Fibroblast of the aortic adventitia (primary cell): ENCODE results near the gene ARHGEF7. TPM values are rescaled to one million over a fixed set of nuclear protein-coding genes. Genes with fewer than 3 reads are reported as not detected.

Source experiments
- DNase-seq: peaks from one replicate; pipeline ENCODE4 v3.0.0-alpha.2; 2010; ENCODE audit warnings: low read depth
- H3K4me3 ChIP-seq: 2 replicates; pipeline ENCODE4 v1.5.1; 2011; ENCODE audit warnings: low read depth, mild to moderate bottlenecking, control low read depth, low read length, moderate library complexity
- CTCF ChIP-seq: IDR thresholded peaks from 2 replicates; pipeline ENCODE4 v1.5.1; 2011; ENCODE audit warnings: mild to moderate bottlenecking, low read length, control low read depth, inconsistent platforms; ENCODE audit not compliant: insufficient read depth
- total RNA-seq: library from RNA; depleted of rRNA; stranded (reverse); fragments of >200 nt; gene quantifications from 2 replicates; pipeline ENCODE4 v1.2.3, GENCODE V29; 2012; ENCODE audit warnings: low replicate concordance

The ARHGEF7 gene
- total RNA-seq, 1 donor, result 35.9 TPM

- no peak for TF ChIP-seq CTCF
- no peak for DNase-seq
Measured at GRCh38 chr13:111286162-111286561, 171.1 kb downstream of the ARHGEF7 start.

GRCh38 chr13:111286749-111287148 is 171.6 kb downstream of the ARHGEF7 start:
- TF ChIP-seq CTCF, result no peak
- no peak for DNase-seq
- no peak overlapping the region for H3K4me3 ChIP-seq

More at GRCh38 chr13:111286162-111286561, 171.1 kb downstream of the ARHGEF7 start:
- no peak overlapping the region for H3K4me3 ChIP-seq

- no peak for TF ChIP-seq CTCF
- H3K4me3 ChIP-seq, result no peak overlapping the region
- DNase-seq, result no peak
Measured at GRCh38 chr13:111287201-111287600, 172.1 kb downstream of the ARHGEF7 start.

- H3K4me3 ChIP-seq, result no peak overlapping the region
- TF ChIP-seq CTCF, result no peak
- no peak for DNase-seq
Measured at GRCh38 chr13:111288276-111288675, 173.2 kb downstream of the ARHGEF7 start.

- no peak for DNase-seq
- TF ChIP-seq CTCF, result no peak
- no peak overlapping the region for H3K4me3 ChIP-seq
Measured at GRCh38 chr13:111289251-111289650, 174.1 kb downstream of the ARHGEF7 start.

- no peak for DNase-seq
- TF ChIP-seq CTCF, result no peak
- H3K4me3 ChIP-seq, result no peak overlapping the region
Measured at GRCh38 chr13:111291908-111292307, 176.8 kb downstream of the ARHGEF7 start.
